GM21515 (cell line): ENCODE results near the gene HSPA12A.

Experiments
- ATAC-seq: cut with Tn5 transposase; IDR thresholded peaks from one replicate; pipeline ENCODE4 v1.9.1; 2021; ENCODE audit not compliant: unreplicated experiment

HSPA12A gene

GRCh38 chr10:116771959-116772585 lies 29.7 kb upstream of the HSPA12A start:
- no peak for ATAC-seq

- ATAC-seq, result no peak
Observed at GRCh38 chr10:116771101-116771958, 29.0 kb upstream of the HSPA12A start.

GRCh38 chr10:116770281-116770680 lies 27.9 kb upstream of the HSPA12A start:
- ATAC-seq, result no peak

GRCh38 chr10:116769791-116770190 lies 27.4 kb upstream of the HSPA12A start:
- ATAC-seq, result no peak

- ATAC-seq, result no peak
Observed at GRCh38 chr10:116769368-116769767, 27.0 kb upstream of the HSPA12A start.

- ATAC-seq, result no peak
Observed at GRCh38 chr10:116768786-116769185, 26.4 kb upstream of the HSPA12A start.

GRCh38 chr10:116766837-116767634 lies 24.7 kb upstream of the HSPA12A start:
- ATAC-seq, result no peak

- no peak for ATAC-seq
Observed at GRCh38 chr10:116766241-116766827, 24.0 kb upstream of the HSPA12A start.

- no peak for ATAC-seq
Observed at GRCh38 chr10:116765648-116766081, 23.3 kb upstream of the HSPA12A start.

- ATAC-seq, result no peak
Observed at GRCh38 chr10:116764979-116765378, 22.6 kb upstream of the HSPA12A start.

- no peak for ATAC-seq
Observed at GRCh38 chr10:116763440-116763839, 21.1 kb upstream of the HSPA12A start.

- no peak for ATAC-seq
Observed at GRCh38 chr10:116761883-116762282, 19.5 kb upstream of the HSPA12A start.

GRCh38 chr10:116760919-116761318 lies 18.6 kb upstream of the HSPA12A start:
- ATAC-seq, result no peak

GRCh38 chr10:116757246-116757645 lies 14.9 kb upstream of the HSPA12A start:
- ATAC-seq, result no peak

- ATAC-seq, result no peak
Observed at GRCh38 chr10:116756277-116756676, 13.9 kb upstream of the HSPA12A start.

GRCh38 chr10:116753759-116754158 lies 11.4 kb upstream of the HSPA12A start:
- ATAC-seq, result no peak

GRCh38 chr10:116752969-116753665 lies 10.8 kb upstream of the HSPA12A start:
- no peak for ATAC-seq

- no peak for ATAC-seq
Observed at GRCh38 chr10:116752563-116752962, 10.2 kb upstream of the HSPA12A start.

GRCh38 chr10:116748471-116748870 lies 6.1 kb upstream of the HSPA12A start:
- no peak for ATAC-seq

- ATAC-seq, result no peak
Observed at GRCh38 chr10:116748041-116748440, 5.7 kb upstream of the HSPA12A start.

- no peak for ATAC-seq
Observed at GRCh38 chr10:116747325-116747724, 5.0 kb upstream of the HSPA12A start.
